CD1c-positive myeloid dendritic cell (primary cell): ENCODE measurements around the gene ANKRD17.

Source experiments
- DNase-seq: peaks from one replicate; pipeline ENCODE4 v3.0.0-alpha.2; 2016; ENCODE audit errors: extremely low spot score

Gene ANKRD17

DNA sequence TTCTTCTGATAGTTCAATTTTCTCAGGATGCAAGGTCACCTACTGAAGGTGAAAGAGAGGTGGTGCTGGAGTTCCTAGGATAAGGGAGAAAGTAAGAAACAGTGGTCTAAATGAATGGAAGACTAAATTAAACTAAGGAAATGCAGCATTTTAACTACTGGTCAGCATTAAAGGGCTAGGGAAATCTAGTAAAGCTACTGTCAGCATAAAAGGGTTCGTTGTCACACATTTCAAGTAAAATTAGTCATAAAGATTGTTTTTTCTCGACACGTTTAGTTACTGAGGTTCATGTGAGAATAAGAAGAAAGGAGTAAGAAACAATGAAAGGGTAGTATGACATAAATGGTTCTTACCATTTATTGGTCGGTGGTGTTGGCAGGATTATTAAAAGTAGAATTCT is 149.1 kb downstream of the ANKRD17 start:
- DNase-seq, result no peak

DNA sequence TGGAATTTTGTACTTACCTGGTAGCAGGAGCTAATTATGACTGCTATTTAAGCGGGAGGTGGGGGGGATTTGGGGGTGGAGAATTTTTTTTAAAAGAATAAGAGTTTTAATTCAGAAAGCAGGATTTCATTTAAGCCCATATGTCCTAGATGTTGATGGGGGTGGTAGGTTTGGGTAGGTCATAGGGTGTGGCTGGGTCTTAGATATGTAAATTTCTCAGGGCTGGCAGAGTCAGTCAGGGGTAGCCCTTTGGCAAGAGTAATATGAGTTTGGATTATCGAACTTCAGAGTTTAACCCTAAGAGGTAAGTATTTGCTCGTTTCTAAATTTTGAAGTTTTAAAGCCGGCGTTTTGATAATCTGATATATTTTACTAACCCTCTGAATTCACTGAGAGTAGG is 153.9 kb downstream of the ANKRD17 start:
- DNase-seq, result no peak

DNA sequence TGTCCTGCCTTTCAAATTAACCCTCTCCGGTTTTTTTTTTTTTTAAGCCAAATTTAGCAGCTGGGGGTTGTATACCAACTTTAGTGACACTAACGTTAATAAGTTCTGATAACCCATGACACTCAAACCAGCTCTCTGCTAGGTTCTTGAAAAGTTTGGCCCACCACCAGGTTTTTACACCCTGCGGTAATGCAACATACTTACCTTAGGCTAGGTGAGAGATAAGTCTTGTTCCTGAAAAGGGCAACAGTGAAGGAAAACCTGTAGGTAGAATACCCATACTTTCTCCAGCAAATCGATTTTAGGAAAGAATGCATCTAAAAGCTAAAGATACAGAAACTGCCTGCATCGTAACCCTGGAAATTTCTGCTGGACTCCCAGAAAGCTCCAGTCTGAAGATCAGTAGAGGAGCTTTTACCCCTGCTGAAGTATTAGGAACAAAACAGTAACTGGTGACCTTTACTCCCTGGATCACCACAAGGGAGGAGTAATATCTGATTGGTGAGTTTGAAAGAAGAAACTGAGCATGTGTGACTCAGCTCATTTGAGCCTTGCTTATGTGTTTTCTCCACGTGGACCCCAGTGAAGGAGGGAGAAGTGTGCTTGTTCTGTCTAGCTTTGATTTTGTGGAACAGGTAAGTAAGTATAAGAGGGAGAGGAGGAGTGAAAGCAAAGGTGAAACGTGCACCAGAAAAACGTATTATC is 154.6 kb downstream of the ANKRD17 start:
- DNase-seq, result no peak

DNA sequence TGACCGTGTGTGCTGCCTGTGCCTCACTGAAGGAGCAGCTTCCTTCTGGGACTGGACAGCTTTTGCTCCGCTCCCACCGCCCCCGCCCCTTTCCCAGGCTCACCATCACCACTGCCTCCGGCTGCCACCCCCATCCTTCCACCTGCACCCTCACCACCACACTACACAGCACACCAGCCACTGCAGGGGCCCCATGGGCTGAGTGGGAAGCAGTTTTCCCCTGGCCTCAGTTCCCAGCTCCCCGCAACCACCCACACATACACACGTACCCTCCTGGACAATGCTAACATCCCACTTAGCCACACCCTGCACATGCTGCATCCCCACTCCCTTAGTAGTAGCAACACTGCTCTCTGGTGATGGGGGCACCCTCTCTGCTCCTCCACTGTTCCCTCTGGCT is 159.5 kb downstream of the ANKRD17 start:
- no peak for DNase-seq

DNA sequence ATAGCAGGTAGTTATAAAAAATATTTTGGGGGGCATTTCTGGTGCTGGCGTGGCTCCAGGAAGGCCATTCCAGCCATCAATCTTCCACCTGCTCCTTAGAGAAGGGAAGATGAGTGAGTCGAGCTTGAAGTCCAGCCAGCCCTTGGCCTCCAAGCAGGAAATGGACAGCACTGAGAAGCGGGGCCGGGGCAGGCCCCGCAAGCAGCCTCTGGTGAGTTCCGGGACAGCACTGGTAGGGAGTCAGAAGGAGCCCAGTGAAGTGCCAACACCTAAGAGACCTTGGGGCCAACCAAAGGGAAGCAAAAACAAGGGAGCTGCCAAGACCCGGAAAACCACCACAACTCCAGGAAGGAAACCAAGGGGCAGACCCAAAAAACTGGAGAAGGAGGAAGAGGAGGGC is 159.9 kb downstream of the ANKRD17 start:
- no peak for DNase-seq

DNA sequence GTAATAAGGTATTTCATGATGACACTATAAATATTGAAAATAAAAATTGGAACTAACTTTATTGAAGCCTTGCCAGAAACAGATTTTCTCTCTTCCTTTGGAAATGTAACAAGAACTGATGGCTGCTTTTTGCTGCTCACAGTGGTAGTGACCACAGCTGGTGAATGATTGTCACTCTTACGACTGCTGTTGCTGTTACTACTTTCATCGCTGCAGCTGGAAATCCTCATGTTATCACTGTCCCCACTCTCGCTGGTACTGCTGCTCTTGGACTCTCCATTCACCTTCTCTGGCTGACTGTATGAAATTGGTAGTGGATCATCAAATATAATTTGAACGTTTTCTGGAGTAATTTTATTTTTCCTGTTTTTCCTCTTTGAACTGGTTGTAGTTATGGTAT is 160.6 kb downstream of the ANKRD17 start:
- no peak for DNase-seq

DNA sequence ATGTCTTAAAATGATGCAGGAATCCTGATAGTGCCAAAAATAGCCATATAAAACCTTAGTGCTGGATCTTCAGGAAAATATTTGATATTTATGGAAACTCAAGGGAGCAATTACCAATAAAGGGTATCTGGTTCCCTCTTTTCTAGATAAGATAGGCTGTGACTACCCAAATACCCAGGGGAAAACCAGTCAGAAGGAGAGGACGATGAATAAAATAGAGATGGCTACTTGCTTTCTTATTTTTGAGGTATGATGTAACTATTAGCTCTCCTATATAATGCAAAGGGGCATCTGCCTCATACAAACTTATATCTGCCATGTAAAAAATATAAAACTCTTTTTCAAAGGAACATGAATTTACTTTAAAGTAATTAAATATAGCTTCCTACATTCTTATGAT is 165.7 kb downstream of the ANKRD17 start:
- DNase-seq, result no peak

DNA sequence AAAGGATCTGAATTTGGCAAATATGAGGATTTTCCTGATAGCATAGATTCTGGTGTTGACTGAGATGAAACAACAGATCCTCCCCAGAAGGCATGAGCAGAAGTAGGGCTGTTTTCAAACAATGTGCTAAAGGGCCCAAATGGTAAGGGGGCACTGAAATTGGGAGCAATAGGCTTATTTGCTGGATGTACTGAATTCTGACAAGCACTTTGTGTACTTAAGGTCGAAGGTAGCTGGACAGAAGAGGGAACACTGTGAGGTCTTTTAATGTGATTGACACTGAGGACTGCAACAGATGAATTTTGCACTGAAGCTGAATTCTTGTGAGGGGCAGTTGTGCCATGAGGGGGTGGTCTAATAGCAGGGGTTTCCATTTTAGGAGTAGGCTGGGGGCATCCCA is 167.9 kb downstream of the ANKRD17 start:
- DNase-seq, result no peak

DNA sequence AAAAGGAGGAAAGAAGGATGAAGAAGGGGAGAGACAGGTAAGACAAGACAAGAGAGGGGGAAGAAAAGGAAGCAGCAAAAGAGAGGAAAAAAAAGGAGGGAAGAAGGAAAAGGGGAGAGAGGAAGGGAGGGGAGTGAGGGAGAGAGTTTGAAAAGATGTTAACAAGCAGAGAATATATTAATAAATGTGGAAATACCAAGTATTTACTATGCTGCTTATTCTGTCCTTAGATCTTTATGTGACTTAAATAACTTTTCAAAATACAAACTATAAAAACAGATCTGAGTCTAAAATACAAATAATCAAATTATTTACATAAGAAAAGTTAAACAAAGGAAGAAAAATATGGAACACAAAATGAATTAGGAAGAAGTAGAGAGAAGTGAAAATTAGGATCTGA is 170.7 kb downstream of the ANKRD17 start:
- DNase-seq, result no peak

DNA sequence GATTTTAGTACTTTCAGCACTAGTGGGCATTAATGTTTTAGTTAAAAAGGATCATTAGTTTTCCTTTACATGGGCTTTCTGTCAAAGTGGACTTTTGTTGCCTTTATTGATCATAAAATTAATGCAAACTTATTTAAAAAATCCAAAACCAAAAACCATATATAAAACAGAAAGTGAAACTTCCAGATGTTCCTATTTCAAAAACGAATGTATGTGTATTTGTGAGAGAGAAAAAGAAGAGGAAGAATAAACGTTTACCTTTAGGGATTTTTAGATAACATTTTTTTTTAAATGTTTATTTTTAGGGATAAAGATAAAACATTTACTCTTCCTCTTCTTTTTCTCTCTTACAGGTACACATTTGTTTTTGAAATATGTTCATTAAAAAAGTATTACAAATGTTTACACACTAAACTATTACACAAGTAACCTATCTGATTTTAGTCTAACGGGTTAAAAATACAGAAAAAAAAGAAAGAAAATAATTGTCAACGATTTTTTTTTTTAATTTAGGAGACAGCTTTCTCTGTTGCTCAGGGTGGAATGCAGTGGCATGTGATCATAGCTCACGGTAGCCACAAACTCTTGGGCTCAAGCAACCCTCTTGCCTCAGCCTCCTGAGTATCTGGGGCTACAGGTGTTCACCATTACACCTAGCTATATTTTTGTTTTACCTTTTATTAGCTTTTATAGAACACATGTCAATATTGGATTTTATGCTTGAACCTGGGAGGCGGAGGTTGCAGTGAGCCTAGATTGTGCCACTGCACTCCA is 172.3 kb downstream of the ANKRD17 start:
- DNase-seq, result no peak

DNA sequence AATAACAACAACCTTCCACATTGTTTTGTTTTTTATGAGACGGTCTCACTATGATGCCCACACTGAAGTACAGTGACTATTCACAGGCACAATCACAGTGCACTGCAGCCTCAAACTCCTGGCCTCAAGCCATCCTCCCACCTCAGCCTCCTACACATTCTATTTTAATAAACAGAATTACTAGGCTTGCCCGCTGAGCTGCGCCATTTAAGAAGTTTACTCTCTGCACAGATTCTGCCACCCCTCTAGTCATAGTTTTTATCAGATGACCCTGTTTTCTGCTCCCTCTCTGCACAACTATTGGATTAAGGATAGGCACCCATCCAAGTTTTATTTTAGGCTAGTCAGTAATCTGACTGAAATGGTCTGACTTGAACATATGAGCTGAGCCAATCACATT is 177.8 kb downstream of the ANKRD17 start:
- DNase-seq, result no peak

DNA sequence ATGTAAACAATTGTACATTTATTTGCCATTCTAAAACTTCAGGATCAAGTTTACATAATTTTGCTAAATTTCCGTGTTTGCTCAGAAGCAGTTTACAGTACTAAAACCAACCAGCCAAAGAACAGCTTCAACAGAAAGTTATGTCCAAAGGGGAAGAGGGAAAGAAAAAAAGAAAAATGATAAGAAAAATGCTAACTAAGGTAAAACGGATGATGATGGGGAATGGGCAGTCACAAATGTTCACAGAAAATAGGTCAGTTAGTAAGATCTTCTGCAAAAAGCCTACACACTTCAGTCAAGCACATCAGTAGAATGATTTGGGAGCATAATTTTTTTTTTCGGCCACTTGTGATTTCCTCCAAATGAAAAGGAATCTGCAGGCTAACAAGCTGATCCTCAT is 182.8 kb downstream of the ANKRD17 start:
- no peak for DNase-seq

DNA sequence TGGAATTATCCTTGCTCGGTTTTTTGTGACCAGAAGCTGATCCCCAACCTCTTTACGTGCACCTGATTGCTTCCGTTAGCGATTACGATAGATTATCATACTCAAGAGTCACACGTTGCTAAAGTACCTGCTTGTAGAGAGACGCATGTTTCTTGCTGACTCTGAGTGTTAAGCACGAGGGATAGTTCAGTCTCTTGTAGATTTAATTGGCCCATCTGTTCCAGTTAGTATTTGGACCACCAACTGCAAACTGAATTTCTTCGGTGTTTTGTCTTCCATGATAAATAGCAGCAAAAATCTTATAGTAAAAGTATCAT is 188.6 kb downstream of the ANKRD17 start:
- no peak for DNase-seq

DNA sequence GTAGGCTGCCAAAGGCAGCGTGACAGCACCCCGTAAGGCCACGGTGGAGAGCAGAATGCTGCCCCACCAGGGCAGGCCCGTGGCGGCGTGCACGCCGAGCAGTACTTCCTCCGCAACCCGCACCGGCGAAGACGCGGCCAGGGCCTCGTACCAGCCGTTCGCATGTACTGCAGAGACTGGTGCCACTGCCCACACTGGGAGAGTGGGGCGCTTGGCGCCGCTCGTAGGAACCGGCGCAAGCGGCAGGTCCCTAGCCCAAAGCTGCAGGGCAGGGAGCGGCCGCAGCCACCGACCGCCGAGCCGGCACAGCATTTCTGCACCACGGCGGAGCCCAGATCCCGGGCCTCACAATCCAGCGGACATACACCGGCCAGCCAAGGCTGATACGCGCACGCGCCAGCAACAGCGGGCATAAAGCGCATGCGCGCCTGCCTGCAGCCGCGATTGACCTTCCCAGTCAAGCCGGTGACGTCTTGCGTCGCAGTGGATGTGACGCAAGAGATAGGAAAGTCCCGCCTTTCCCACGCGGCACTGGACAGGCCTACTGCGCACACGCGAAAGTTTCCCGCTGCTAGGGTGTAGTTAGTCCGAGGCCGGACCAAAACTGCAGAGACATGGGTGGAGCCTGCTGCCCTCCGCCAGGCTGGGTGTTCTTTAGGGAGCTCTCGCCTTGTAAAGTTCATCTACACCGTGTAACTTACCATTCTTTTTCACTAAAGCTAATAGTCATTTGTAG is 189.1 kb downstream of the ANKRD17 start, which contains the start of gene COX18:
Gene COX18 (minus strand): TSS at position 379 of the 736 bp plus-strand sequence. CDS start 67 bp downstream, at position 312.
- DNase-seq, result peak; percentile 99

DNA sequence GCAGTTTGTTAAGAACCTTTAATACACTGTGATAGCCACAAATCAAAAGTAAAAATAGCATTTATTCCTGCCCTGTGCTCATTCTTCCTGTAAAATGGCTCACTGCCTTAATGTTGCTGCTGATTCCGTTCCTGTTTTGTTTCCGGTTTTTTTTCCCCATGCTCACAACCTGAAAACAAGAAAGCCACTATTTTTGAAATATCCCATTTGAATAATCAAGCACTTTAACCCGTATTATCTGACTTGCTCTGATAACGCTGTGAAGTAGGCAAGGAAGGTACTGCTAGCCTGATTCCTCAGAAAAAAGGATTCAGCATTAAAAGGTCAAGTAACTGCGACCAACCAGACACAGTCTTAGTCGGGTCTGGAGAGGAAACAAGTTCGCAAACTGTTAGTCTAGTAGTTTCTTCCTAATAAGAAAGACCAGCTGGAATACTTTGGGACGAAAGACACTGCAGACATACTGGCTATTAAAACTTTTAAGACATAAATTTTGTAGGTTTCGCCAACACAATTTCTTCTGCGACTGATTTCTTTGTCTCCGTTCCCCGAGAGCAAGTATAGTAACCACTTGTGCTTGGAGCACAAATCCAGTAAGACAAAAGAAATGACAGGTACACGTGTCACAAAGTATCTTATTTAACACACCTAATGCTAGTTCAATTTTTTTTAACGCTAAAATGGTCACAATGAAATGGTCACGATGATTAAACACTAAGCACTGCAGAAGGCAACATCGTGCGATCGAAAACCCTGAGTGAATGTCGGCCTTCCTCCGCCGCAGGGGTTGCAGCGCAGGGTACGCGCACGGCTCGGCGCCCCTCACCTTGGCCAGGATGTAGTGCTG is 189.9 kb downstream of the ANKRD17 start:
- DNase-seq, result peak; percentile 64

DNA sequence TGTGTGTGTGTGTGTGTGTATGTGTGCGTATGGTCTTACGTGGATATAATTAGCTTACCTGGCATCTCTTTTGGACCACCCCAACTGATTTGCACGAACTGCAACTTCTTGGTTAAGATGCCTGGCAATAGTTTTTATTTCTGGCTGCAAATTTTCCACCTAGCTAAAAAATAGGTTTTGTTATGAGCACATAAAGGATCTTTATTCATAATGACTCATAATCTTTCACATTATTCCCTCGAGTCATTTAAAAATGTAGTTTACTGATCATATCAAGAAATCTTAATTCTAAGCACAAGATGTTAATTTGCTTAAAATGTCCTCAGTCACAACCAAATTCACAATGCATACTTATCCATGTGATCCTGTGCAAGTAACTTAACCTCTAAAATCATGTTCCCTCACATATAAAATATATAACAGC is 190.6 kb downstream of the ANKRD17 start:
- peak; percentile 37 for DNase-seq

DNA sequence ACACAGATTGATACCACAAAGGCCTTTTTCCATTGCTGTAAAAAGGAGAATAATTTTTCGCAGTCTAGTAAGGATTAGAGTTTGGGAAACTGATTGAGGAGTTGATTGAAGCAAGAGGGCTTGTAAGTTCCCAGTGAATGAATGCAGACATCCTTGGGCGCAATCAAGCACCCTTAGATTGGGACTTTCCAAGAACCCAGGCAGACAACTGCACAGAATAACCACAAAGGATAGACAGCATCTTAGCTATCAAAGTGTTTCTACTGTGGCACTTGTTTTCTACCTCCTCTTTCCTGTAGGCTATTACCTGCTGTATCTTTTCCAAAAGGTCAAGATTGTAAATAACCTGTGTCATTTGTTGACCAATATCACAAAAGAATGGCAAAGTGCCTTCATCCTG is 191.7 kb downstream of the ANKRD17 start:
- no peak for DNase-seq

DNA sequence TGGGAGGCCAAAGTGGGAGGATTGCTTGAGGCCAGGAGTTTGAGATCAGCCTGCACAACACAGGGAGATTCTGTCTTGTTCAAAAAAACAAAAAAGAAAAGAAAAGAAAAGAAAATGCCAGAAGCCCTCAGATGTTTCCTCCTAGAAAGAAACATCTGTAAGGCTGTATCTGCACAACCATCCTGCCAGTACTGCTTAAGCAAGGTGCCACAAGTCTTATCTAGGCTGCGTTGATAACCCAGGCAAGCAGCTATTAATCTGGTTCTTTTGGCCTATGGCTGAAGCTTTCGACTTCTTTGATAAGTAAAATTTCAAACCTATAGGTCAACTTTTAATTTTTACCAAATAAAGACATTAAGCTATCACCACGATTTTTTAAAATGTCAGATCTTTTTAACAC is 192.2 kb downstream of the ANKRD17 start:
- DNase-seq, result no peak

DNA sequence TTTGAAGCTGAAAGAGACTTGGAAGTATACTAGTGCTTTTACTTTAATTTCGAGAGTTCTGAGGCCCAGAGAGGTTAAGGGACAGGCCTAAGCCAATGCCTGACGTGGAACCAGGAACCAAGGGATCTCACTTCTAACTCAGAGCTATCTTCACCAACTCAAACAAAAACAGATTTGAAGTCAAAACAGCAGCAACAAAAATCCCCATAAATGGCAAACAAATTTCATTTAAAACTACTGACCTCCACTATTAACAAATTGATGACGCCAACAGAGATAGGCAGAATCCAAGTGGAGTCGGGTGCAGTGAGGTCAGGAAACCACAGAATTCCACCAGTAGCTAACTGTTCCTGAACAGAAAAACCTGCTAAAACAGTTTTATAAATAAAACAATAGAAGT is 194.1 kb downstream of the ANKRD17 start:
- DNase-seq, result no peak

DNA sequence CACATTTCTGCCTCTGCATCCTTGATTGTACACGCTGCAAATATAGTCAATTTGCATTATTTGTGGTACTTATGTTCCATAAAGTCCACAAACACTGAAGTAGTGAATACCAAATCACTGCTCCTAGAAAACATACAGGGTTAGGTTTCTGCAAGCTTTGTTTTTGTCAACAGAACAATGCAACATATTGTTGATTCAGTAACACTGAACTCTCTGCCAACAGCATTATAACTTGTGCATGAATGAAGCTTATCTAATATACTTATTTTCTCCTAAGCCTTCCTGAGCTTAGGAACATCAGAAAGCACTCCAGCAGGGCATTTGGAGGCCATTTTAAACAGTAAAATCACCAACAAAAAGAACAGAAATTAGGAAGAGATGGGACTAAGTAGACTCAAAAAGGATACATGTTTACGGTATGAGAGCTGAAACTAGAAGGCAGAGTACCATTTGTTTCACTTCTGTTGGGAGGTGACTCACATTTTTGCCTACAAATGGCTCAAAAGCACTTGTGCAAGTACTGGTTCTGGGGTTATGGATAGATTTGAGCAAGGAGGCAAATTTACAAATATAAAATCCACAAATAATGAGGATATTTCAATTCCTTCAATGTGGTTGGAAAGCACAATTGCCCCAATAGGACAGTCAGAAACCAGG is 203.2 kb downstream of the ANKRD17 start:
- no peak for DNase-seq

DNA sequence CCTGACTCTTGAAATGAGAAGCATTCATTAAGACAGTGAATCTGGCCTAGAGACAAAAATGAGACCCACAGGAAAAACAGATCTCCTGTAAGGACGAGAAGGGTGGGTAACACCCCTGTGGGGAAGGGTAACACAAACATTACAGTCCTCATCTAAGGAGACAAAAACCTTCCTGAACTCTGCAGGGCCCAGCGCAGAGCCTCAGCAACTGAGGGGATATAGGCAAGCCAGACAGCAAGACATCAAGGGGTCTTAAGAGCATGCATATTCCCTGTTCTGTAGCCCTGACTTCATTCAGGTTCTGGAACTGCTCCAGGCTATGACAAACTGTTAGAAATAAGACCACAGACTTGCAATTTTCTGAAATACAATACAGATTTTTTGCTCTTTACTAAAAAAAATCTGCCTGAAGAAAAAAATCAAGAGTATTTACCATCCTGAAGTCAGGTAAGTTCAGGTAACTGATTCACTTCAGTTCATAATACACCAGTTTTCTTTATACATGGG is 204.6 kb downstream of the ANKRD17 start:
- no peak for DNase-seq
